ENCODE data around the gene BCL7C. TPM values are rescaled to one million over a fixed set of nuclear protein-coding genes. Genes with fewer than 3 reads are reported as not detected.
"Not testable (repeated sequence)": the region's sequence is repeated elsewhere in the genome, so short reads cannot be mapped to it uniquely, and the experiment has no call there.

Gene BCL7C
- total and polyA plus RNA-seq, 3 experiments from 2014 or later, result 31.7 to 52.3 (median 35.0) TPM

- no peaks in the 10 kb centered on the region for H3K9me3 Mint-ChIP-seq
- H3K4me3 Mint-ChIP-seq, result peak overlapping the region; percentile 83 to 94 (median 87)
- Histone ChIP-seq H3K4me1 (ENCODE audit: insufficient read depth, low read length) (peaks cover 19% of the 10 kb centered on the region), H3K4me3 (ENCODE audit: low read length) (peak overlapping the region; percentile 79), H3K36me3 (ENCODE audit: insufficient read depth, low read length) (peaks cover 6% of the 10 kb centered on the region), H3K27ac (ENCODE audit: low read depth, low read length) (peak overlapping the region; percentile 64), H3K9me3 (ENCODE audit: low read length) (no peaks in the 10 kb centered on the region), H3K27me3 (ENCODE audit: insufficient read depth, low read length, poor library complexity, severe bottlenecking) (no peaks in the 10 kb centered on the region)
- ChIA-PET CTCF (interaction anchor here (0.5 to 5.8 kb wide), 6 partner anchors 8 to 170 kb away, joined by 3 to 33 read pairs (median 4); no protein-coding TSS in a partner anchor), POLR2A (interaction anchor here (1.5 to 1.8 kb wide), 3 partner anchors 9 to 19 kb away, joined by 3 to 6 read pairs (median 5); no protein-coding TSS in a partner anchor)
- H3K27ac Mint-ChIP-seq, result peak overlapping the region; percentile 35 to 97 (median 86)
- H3K4me1 Mint-ChIP-seq, result peaks cover 43 to 59% (median 51%) of the 10 kb centered on the region in 3 donors
- peak; percentile 17 to 67 (median 33) for DNase-seq
- peaks cover 0 to 34% (median 11%) of the 10 kb centered on the region in 3 donors for H3K36me3 Mint-ChIP-seq
- H3K27me3 Mint-ChIP-seq, result peaks cover 0 to 2% of the 10 kb centered on the region in 2 donors
Measured at GRCh38 chr16:30893417-30893743, 497 bp downstream of the BCL7C start.

GRCh38 chr16:30892670-30893416, 1.0 kb downstream of the BCL7C start:
- Mint-ChIP-seq H3K27ac (peak overlapping the region; percentile 35 to 97 (median 86)), H3K27me3 (peaks cover 0 to 2% of the 10 kb centered on the region in 2 donors), H3K4me1 (peaks cover 43 to 59% (median 51%) of the 10 kb centered on the region in 3 donors), H3K4me3 (peak overlapping the region; percentile 83 to 94 (median 87)), H3K36me3 (peaks cover 0 to 37% (median 11%) of the 10 kb centered on the region in 3 donors), H3K9me3 (no peaks in the 10 kb centered on the region)
- Histone ChIP-seq H3K4me3 (ENCODE audit: low read length) (peak overlapping the region; percentile 79), H3K4me1 (ENCODE audit: insufficient read depth, low read length) (peaks cover 19% of the 10 kb centered on the region), H3K9me3 (ENCODE audit: low read length) (no peaks in the 10 kb centered on the region), H3K27ac (ENCODE audit: low read depth, low read length) (peak overlapping the region; percentile 64), H3K27me3 (ENCODE audit: insufficient read depth, low read length, poor library complexity, severe bottlenecking) (no peaks in the 10 kb centered on the region), H3K36me3 (ENCODE audit: insufficient read depth, low read length) (peaks cover 6% of the 10 kb centered on the region)
- POLR2A ChIA-PET, result interaction anchor here (1.5 to 1.8 kb wide), 3 partner anchors 9 to 18 kb away, joined by 3 to 6 read pairs (median 5); no protein-coding TSS in a partner anchor
- CTCF ChIA-PET, result interaction anchor here (0.5 to 5.8 kb wide), 8 partner anchors 9 to 169 kb away, joined by 3 to 33 read pairs (median 3); no protein-coding TSS in a partner anchor
- DNase-seq, result no peak

GRCh38 chr16:30891043-30891823, 2.6 kb downstream of the BCL7C start:
- H3K27me3 Mint-ChIP-seq; H3K4me3 ChIP-seq (ENCODE audit: low read length); H3K27ac ChIP-seq (ENCODE audit: low read depth, low read length); H3K27me3 ChIP-seq (ENCODE audit: insufficient read depth, low read length, poor library complexity, severe bottlenecking); DNase-seq; H3K9me3 ChIP-seq (ENCODE audit: low read length); H3K9me3 Mint-ChIP-seq; POLR2A ChIA-PET; H3K36me3 ChIP-seq (ENCODE audit: insufficient read depth, low read length): not testable (repeated sequence)
- Mint-ChIP-seq H3K36me3 (peaks cover 0 to 49% (median 11%) of the 10 kb centered on the region in 3 donors), H3K27ac (peak overlapping the region in 5 of 8 donors; percentile 10 to 86 (median 66)), H3K4me3 (peak overlapping the region in 4 of 7 donors; percentile 9 to 87 (median 27)), H3K4me1 (peaks cover 38 to 49% (median 42%) of the 10 kb centered on the region in 3 donors)
- H3K4me1 ChIP-seq (ENCODE audit: insufficient read depth, low read length), result peaks cover 13% of the 10 kb centered on the region
- CTCF ChIA-PET, result interaction anchor here (5.8 kb wide), 1 partner anchor 10 kb away, joined by 33 read pairs; no protein-coding TSS in a partner anchor

- H3K36me3 ChIP-seq (ENCODE audit: insufficient read depth, low read length), result peaks cover 6% of the 10 kb centered on the region
- H3K4me3 Mint-ChIP-seq, result peak overlapping the region in 1 of 7 donors; percentile 87
- no peaks in the 10 kb centered on the region for H3K27me3 ChIP-seq (ENCODE audit: insufficient read depth, low read length, poor library complexity, severe bottlenecking)
- peaks cover 0 to 2% of the 10 kb centered on the region in 2 donors for H3K27me3 Mint-ChIP-seq
- POLR2A ChIA-PET, result interaction anchor here (1.6 kb wide), 1 partner anchor 12 kb away, joined by 5 read pairs; no protein-coding TSS in a partner anchor
- H3K4me3 ChIP-seq (ENCODE audit: low read length), result no peak overlapping the region
- H3K36me3 Mint-ChIP-seq, result peaks cover 0 to 59% (median 15%) of the 10 kb centered on the region in 3 donors
- DNase-seq, result no peak
- H3K4me1 ChIP-seq (ENCODE audit: insufficient read depth, low read length), result peaks cover 13% of the 10 kb centered on the region
- H3K4me1 Mint-ChIP-seq, result peaks cover 30 to 44% (median 36%) of the 10 kb centered on the region in 3 donors
- CTCF ChIA-PET, result interaction anchor here (5.8 kb wide), 1 partner anchor 12 kb away, joined by 33 read pairs; no protein-coding TSS in a partner anchor
- no peaks in the 10 kb centered on the region for H3K9me3 ChIP-seq (ENCODE audit: low read length)
- no peak overlapping the region for H3K27ac ChIP-seq (ENCODE audit: low read depth, low read length)
- no peaks in the 10 kb centered on the region for H3K9me3 Mint-ChIP-seq
- peak overlapping the region in 2 of 8 donors; percentile 52 to 67 for H3K27ac Mint-ChIP-seq
Measured at GRCh38 chr16:30889721-30890120, 4.2 kb downstream of the BCL7C start.

DNA sequence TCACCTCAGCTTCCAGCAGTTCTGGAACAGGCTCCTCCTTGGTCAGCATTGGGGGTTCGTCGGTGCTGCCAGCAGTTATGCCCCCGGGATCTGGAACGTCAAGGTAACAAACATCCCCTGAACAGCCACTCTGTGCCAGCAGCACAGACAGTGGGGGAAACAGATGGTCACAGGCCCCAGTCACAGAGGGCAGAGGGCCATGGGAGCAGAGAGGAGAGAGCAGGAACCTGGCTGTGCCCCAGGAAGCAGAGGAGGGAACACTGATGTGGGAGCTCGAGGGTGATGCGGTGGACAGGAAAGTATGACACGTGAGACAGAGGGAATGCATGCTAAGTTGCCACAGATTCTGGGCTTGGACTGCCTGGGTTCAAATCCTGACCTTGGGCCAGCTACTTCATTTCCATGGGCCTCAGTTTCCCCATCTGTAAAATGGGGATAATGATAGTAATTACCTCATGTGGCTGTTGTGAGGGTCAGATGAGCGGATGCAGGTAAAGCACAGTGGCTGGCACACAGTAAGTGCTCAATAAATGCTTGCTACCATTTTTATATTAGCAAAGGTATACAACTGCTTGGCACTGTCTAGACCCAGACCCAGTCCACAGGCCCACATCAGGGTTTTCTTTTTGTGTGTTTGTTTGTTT, 4.9 kb downstream of the BCL7C start:
- H3K9me3 ChIP-seq (ENCODE audit: low read length), result no peaks in the 10 kb centered on the region
- H3K36me3 ChIP-seq (ENCODE audit: insufficient read depth, low read length), result peaks cover 6% of the 10 kb centered on the region
- ChIA-PET POLR2A (interaction anchor here (1.6 kb wide), 1 partner anchor 13 kb away, joined by 5 read pairs; no protein-coding TSS in a partner anchor), CTCF (interaction anchor here (5.8 kb wide), 1 partner anchor 13 kb away, joined by 33 read pairs; no protein-coding TSS in a partner anchor)
- H3K36me3 Mint-ChIP-seq, result peaks cover 0 to 64% (median 15%) of the 10 kb centered on the region in 3 donors
- peak overlapping the region in 1 of 7 donors; percentile 45 for H3K4me3 Mint-ChIP-seq
- DNase-seq, result no peak
- H3K4me1 ChIP-seq (ENCODE audit: insufficient read depth, low read length), result peaks cover 13% of the 10 kb centered on the region
- peaks cover 25 to 40% (median 30%) of the 10 kb centered on the region in 3 donors for H3K4me1 Mint-ChIP-seq
- no peak overlapping the region for H3K4me3 ChIP-seq (ENCODE audit: low read length)
- peaks cover 0 to 2% of the 10 kb centered on the region in 2 donors for H3K27me3 Mint-ChIP-seq
- H3K9me3 Mint-ChIP-seq, result no peaks in the 10 kb centered on the region
- peak overlapping the region in 1 of 8 donors; percentile 80 for H3K27ac Mint-ChIP-seq
- H3K27ac ChIP-seq (ENCODE audit: low read depth, low read length), result no peak overlapping the region
- H3K27me3 ChIP-seq (ENCODE audit: insufficient read depth, low read length, poor library complexity, severe bottlenecking), result no peaks in the 10 kb centered on the region

- Mint-ChIP-seq H3K36me3 (peaks cover 0 to 63% (median 15%) of the 10 kb centered on the region in 3 donors), H3K9me3 (no peaks in the 10 kb centered on the region), H3K27ac (no peak overlapping the region), H3K4me1 (peaks cover 21 to 36% (median 28%) of the 10 kb centered on the region in 3 donors), H3K27me3 (peaks cover 0 to 2% of the 10 kb centered on the region in 2 donors), H3K4me3 (no peak overlapping the region)
- CTCF ChIA-PET, result no interaction called here
- Histone ChIP-seq H3K27ac (ENCODE audit: low read depth, low read length) (no peak overlapping the region), H3K9me3 (ENCODE audit: low read length) (no peaks in the 10 kb centered on the region), H3K36me3 (ENCODE audit: insufficient read depth, low read length) (peaks cover 6% of the 10 kb centered on the region), H3K4me3 (ENCODE audit: low read length) (no peak overlapping the region), H3K27me3 (ENCODE audit: insufficient read depth, low read length, poor library complexity, severe bottlenecking) (no peaks in the 10 kb centered on the region), H3K4me1 (ENCODE audit: insufficient read depth, low read length) (peaks cover 8% of the 10 kb centered on the region)
- DNase-seq, result no peak
- POLR2A ChIA-PET, result interaction anchor here (1.6 kb wide), 1 partner anchor 14 kb away, joined by 5 read pairs; no protein-coding TSS in a partner anchor
Measured at GRCh38 chr16:30887927-30888326, 6.0 kb downstream of the BCL7C start.

- H3K4me3 ChIP-seq (ENCODE audit: low read length), result no peak overlapping the region
- POLR2A ChIA-PET, result no interaction called here
- H3K9me3 Mint-ChIP-seq, result no peaks in the 10 kb centered on the region
- no peak overlapping the region for H3K4me3 Mint-ChIP-seq
- peaks cover 21 to 42% (median 22%) of the 10 kb centered on the region in 3 donors for H3K4me1 Mint-ChIP-seq
- H3K36me3 ChIP-seq (ENCODE audit: insufficient read depth, low read length), result peaks cover 9% of the 10 kb centered on the region
- peaks cover 0 to 71% (median 14%) of the 10 kb centered on the region in 3 donors for H3K36me3 Mint-ChIP-seq
- no peaks in the 10 kb centered on the region for H3K27me3 Mint-ChIP-seq
- H3K27me3 ChIP-seq (ENCODE audit: insufficient read depth, low read length, poor library complexity, severe bottlenecking), result no peaks in the 10 kb centered on the region
- no peaks in the 10 kb centered on the region for H3K9me3 ChIP-seq (ENCODE audit: low read length)
- peak overlapping the region in 4 of 8 donors; percentile 26 to 79 (median 51) for H3K27ac Mint-ChIP-seq
- CTCF ChIA-PET, result interaction anchor here (1.2 to 2.0 kb wide), 3 partner anchors 10 to 41 kb away, joined by 3 to 9 read pairs (median 7); partner anchors contain the start of gene CTF1
- H3K4me1 ChIP-seq (ENCODE audit: insufficient read depth, low read length), result no peaks in the 10 kb centered on the region
- H3K27ac ChIP-seq (ENCODE audit: low read depth, low read length), result no peak overlapping the region
- no peak for DNase-seq
Measured at GRCh38 chr16:30886145-30886544, 7.7 kb downstream of the BCL7C start.

Data from CD8-positive, alpha-beta memory T cell (primary cell).